OCI-LY7 (cell line): ENCODE measurements around the gene NPAS2.

Source experiments
- CTCF ChIP-seq: fragments of 200-600 bp; sonication (generic); conservative IDR thresholded peaks from 2 replicates; pipeline ENCODE4 v1.5.1; 2014; ENCODE audit warnings: mild to moderate bottlenecking, antibody characterized with exemption, low read length, moderate library complexity, mixed read lengths
- EZH2phosphoT487 ChIP-seq: fragments of 200-600 bp; sonication (generic); IDR thresholded peaks from 2 replicates; pipeline ENCODE4 v1.6.1; 2018; ENCODE audit warnings: low read depth, borderline replicate concordance, mild to moderate bottlenecking, mixed run types, antibody characterized with exemption, low read length, moderate library complexity, mixed read lengths

- TF ChIP-seq CTCF (no peak), EZH2phosphoT487 (no peak)
Measured at GRCh38 chr2:100928235-100928634, 108.3 kb downstream of the NPAS2 start.
